Measurements from ENCODE around the gene MYH16.
"Not testable (repeated sequence)": the region's sequence is repeated elsewhere in the genome, so short reads cannot be mapped to it uniquely, and the experiment has no call there.

The MYH16 gene

GRCh38 chr7:99305473-99306260 is 33.0 kb downstream of the MYH16 start:
- DNase-seq (ENCODE audit: low spot score), result no peak

GRCh38 chr7:99308461-99309074 is 35.9 kb downstream of the MYH16 start:
- no peak for DNase-seq (ENCODE audit: low spot score)

- DNase-seq (ENCODE audit: low spot score), result no peak
Observed at GRCh38 chr7:99309111-99309510, 36.5 kb downstream of the MYH16 start.

GRCh38 chr7:99310004-99310403 is 37.4 kb downstream of the MYH16 start:
- no peak for DNase-seq (ENCODE audit: low spot score)

GRCh38 chr7:99311702-99312101 is 39.1 kb downstream of the MYH16 start:
- DNase-seq (ENCODE audit: low spot score), result no peak

DNA sequence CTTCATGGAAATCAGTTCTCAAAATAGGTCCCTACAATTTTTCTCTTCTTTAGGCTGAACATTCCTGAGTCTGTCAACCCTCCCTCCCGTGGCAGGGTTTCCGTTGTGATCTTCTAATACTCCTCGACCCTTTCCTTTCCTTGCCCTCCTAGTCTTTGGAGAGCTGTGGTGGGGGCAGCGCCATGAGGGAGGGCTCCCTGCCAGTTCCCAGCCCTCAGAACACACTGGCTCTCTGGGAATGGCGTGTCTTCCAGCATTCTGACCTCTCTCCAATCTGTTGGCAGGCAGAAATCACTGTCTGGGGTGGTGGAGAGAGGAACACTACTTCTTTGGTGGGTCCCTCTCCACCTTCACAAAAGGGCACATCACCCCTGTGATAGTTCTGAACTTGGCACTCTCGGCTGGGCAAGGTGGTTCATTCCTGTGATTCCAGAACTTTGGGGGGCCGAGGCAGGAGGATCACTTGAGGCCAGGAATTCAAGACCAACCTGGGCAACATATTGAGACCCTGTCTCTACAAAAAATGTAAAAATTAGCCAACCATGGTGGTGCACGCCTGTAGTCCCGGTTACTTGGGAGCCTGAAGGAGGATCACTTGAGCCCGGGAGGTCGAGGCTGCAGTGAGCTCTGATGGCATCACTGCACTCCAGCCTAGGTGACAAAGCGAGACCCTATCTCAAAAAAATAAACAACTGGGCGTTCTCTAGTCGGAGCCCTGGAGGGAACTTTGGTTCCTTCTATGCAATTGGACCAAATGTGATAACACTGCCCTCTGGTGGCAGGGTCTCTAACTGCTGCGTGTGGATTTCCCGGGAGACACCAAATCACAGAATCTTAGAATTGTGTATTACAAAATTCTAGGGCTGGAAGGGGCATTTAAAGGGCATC is 39.9 kb downstream of the MYH16 start:
- DNase-seq (ENCODE audit: low spot score), result peak; percentile 68

- DNase-seq (ENCODE audit: low spot score), result no peak
Observed at GRCh38 chr7:99313204-99313573, 40.5 kb downstream of the MYH16 start.

- no peak for DNase-seq (ENCODE audit: low spot score)
Observed at GRCh38 chr7:99314504-99314903, 41.9 kb downstream of the MYH16 start.

DNA sequence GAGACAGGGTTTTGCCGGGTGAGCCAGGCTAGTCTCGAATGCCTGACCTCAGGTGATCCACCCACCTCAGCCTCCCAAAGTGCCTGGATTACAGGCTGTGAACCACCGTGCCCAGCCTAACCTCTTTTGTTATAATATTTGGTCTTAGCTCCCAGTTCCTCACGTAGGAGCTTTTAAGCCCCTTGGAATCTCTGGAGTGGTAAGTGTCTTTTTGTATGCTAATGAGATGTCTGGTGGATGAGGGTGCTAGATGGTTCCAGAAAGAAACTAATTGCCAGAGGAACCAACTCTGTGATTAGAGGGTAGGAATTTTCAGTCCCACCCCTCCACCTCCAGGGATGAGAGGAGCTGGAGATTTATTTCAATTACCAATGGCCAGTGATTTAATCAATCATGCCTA is 47.7 kb downstream of the MYH16 start:
- no peak for DNase-seq (ENCODE audit: low spot score)

DNA sequence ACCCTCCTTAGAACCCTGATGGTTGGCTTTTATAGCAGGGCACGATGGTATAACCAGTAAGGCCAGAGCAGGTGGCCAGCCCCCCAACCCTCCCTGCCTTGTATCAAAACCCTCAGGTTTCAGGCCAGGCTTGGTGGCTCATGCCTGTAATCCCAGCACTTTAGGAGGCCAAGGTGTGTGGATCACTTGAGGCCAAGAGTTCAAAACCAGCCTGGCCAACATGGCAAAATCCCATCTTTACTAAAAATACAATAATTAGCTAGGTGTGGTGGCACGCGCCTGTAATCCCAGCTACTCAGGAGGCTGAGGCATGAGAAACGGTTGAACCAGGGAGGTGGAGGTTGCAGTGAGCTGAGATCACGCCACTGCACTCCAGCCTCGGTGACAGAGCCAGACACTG is 50.0 kb downstream of the MYH16 start:
- not testable (repeated sequence) for DNase-seq (ENCODE audit: low spot score)

- DNase-seq (ENCODE audit: low spot score), result no peak
Observed at GRCh38 chr7:99324559-99324958, 51.9 kb downstream of the MYH16 start.

- DNase-seq (ENCODE audit: low spot score), result no peak
Observed at GRCh38 chr7:99325001-99325493, 52.4 kb downstream of the MYH16 start.

DNA sequence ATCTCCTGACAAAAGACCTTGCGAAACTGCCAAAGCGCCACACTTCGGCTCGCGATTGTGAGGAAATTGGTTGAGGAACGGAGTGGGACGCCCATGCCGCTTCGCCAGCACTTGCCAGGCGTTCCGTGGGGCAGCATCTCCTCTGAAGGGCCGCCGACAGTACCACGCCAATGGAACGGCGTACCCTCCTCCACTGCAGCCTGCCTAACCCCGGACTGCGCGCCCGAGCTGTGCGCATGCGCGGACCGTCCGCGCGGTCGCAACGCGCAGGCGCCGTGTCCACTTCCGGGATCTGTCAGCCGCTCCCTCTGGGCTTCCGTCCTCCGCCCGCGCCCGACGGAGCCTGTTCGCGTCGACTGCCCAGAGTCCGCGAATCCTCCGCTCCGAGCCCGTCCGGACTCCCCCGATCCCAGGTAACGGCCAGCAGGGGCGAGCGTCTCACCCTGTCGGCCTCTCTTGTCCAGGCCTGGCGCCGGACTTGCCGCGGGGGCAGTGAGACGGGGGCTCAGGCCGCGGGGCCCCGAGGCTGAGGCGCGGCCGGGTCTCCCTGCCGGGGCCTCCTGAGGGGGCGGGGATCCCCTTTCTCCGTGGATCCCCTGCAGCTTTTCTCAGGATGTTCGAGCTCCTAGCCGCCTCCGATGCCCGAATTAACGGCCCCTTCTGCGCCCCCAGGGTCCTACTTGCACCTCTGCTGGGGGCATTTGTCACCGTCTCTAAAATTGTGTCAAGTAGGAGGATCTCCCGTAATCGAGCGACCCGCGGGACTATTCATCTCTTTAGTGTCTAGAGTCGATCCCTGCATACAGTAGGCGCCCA is 53.2 kb downstream of the MYH16 start, which contains the start of gene ARPC1A:
Gene ARPC1A (plus strand): TSS at position 307 of the 816 bp plus-strand sequence. CDS start 7,456 bp downstream, outside the sequence.
- peak; percentile 99 for DNase-seq (ENCODE audit: low spot score)

GRCh38 chr7:99326408-99326782 is 53.8 kb downstream of the MYH16 start:
- DNase-seq (ENCODE audit: low spot score), result no peak

- DNase-seq (ENCODE audit: low spot score), result peak; percentile 55
Observed at GRCh38 chr7:99330314-99330961, 57.8 kb downstream of the MYH16 start.

GRCh38 chr7:99331002-99331401 is 58.4 kb downstream of the MYH16 start:
- no peak for DNase-seq (ENCODE audit: low spot score)

DNA sequence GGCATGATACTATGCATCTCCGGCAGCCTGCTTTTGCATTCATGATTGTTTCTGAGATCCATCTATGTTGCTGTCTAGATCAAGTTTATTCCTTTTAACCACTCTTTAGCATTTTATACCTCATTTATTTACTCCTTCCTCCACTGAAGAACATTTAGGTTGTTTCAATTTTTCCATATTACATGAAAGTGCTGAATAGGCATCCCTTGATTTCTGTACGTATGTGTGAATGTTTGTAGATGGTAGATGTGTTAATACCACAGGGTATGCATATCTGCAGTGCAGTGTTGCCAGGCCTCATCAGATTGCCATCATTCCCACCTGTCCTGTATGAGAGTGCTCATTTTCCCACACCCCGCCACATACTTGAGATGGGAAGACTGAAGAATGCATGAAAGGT is 67.0 kb downstream of the MYH16 start:
- no peak for DNase-seq (ENCODE audit: low spot score)

GRCh38 chr7:99340659-99341058 is 68.0 kb downstream of the MYH16 start:
- peak; percentile 26 for DNase-seq (ENCODE audit: low spot score)

- no peak for DNase-seq (ENCODE audit: low spot score)
Observed at GRCh38 chr7:99344061-99344647, 71.5 kb downstream of the MYH16 start.

- not testable (repeated sequence) for DNase-seq (ENCODE audit: low spot score)
Observed at GRCh38 chr7:99350641-99351040, 78.0 kb downstream of the MYH16 start.

DNA sequence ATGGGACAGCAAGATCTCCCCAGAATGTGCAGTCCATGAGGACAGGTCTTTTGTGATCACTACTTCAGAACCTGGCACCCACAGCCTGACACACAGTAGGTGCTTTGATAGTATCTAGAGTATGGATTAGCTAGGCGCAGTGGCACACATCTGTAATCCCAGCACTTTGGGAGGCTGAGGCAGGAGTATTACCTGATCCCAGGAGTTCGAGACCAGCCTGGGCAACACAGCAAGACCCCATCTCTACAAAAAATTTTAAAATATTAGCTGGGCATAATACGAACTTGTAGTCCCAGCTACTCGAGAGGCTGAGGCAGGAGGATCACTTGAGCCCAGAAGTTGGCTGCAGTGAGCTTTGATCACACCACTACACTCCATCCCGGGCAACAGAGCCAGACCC is 79.6 kb downstream of the MYH16 start:
- DNase-seq (ENCODE audit: low spot score), result no peak
